PFSK-1 (cell line): ENCODE data around the gene GPR82.

Source experiments
- FOXP2 ChIP-seq: optimal IDR thresholded peaks from 2 replicates; pipeline ENCODE3; 2011; ENCODE audit warnings: borderline replicate concordance, control low read depth, inconsistent platforms; ENCODE audit not compliant: insufficient read depth; ENCODE audit errors: extremely low read length, extremely low read depth
- POLR2AphosphoS5 ChIP-seq: IDR thresholded peaks from 2 replicates; pipeline ENCODE4 v1.6.1; 2012; ENCODE audit warnings: low read depth, mild to moderate bottlenecking, control low read depth, low read length, moderate library complexity
- SIN3A ChIP-seq: IDR thresholded peaks from 2 replicates; pipeline ENCODE4 v1.6.1; 2012; ENCODE audit warnings: mild to moderate bottlenecking, low read length, moderate library complexity, borderline replicate concordance; ENCODE audit not compliant: insufficient read depth
- TAF1 ChIP-seq: IDR thresholded peaks from 2 replicates; pipeline ENCODE4 v1.6.1; 2012; ENCODE audit warnings: low read length, control low read depth, borderline replicate concordance; ENCODE audit not compliant: insufficient read depth
- TF ChIP-seq, protein P1 (sequence below), 2 experiments: IDR thresholded peaks; 2 replicates each; pipeline versions ENCODE4 v1.6.1 to v1.8.0; 2011 to 2012; ENCODE audit warnings: low read depth in 2 of 2, low read length in 2 of 2, control low read depth in 1 of 2, inconsistent platforms in 1 of 2, mild to moderate bottlenecking in 1 of 2, moderate library complexity in 1 of 2; ENCODE audit not compliant: insufficient read depth in 1 of 2

Gene GPR82

DNA sequence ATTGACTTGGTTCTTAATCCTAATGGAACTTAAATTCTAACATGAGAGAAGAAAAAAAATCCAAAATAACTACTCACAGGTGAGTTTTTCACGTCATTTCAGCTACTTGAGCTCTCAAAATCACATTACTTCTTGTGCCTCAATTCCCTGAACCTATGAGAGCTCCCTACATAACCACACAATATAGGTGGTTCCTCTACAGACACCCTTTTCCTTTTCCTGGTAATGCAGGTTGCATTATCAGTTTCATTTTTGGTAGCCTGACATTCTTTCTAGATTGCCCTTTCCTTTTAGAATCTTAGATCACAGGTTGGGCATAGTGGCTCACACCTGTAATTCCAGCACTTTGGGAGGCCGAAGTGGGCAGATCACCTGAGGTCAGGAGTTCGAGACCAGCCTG is 31.0 kb upstream of the GPR82 start:
- TF ChIP-seq TAF1 (no peak), FOXP2 (no peak), SIN3A (no peak), POLR2AphosphoS5 (no peak)
- TF ChIP-seq, protein P1, sequence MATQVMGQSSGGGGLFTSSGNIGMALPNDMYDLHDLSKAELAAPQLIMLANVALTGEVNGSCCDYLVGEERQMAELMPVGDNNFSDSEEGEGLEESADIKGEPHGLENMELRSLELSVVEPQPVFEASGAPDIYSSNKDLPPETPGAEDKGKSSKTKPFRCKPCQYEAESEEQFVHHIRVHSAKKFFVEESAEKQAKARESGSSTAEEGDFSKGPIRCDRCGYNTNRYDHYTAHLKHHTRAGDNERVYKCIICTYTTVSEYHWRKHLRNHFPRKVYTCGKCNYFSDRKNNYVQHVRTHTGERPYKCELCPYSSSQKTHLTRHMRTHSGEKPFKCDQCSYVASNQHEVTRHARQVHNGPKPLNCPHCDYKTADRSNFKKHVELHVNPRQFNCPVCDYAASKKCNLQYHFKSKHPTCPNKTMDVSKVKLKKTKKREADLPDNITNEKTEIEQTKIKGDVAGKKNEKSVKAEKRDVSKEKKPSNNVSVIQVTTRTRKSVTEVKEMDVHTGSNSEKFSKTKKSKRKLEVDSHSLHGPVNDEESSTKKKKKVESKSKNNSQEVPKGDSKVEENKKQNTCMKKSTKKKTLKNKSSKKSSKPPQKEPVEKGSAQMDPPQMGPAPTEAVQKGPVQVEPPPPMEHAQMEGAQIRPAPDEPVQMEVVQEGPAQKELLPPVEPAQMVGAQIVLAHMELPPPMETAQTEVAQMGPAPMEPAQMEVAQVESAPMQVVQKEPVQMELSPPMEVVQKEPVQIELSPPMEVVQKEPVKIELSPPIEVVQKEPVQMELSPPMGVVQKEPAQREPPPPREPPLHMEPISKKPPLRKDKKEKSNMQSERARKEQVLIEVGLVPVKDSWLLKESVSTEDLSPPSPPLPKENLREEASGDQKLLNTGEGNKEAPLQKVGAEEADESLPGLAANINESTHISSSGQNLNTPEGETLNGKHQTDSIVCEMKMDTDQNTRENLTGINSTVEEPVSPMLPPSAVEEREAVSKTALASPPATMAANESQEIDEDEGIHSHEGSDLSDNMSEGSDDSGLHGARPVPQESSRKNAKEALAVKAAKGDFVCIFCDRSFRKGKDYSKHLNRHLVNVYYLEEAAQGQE (IDR thresholded peaks at IDR 0.05; ENCODE audit: insufficient read depth in 1 of 2, low read depth in 2 of 2, low read length in 2 of 2), result no peak

DNA sequence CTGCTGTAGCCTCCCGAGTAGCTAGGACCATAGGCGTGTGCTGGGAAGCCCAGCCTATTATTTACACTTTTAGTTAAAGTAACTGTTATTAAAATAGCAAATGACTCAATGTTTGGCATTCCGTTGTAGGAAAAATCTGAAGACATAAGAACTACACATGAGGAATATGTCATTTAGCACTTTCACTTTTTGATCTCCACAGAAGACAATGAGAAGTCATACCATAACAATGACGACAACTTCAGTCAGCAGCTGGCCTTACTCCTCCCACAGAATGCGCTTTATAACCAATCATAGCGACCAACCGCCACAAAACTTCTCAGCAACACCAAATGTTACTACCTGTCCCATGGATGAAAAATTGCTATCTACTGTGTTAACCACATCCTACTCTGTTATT is 28.6 kb upstream of the GPR82 start:
- TF ChIP-seq, protein P1 (IDR thresholded peaks at IDR 0.05; ENCODE audit: insufficient read depth in 1 of 2, low read depth in 2 of 2, low read length in 2 of 2), result no peak
- TF ChIP-seq FOXP2 (no peak), POLR2AphosphoS5 (no peak), SIN3A (no peak), TAF1 (no peak)

DNA sequence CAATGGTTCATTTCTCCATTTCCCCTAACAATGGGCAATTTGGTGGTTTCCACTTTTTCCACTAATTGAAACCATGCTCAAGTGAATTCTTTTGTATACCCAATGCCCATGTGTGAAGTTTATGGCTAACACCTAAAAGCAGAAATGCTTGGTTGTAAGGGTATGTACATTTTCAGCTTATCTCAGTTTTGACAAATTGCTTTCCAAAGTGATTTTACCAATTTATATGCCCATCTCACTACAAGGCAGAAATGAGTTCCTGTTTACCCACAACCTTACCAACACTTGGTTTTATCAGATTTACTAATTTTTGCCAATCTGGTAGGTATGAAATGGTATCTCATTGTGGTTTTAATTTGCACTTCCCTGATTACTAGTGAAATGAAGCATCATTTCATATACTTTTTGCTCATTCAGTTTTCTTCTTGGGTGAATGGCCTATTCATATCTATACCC is 20.4 kb upstream of the GPR82 start:
- no peak for TF ChIP-seq TAF1
- TF ChIP-seq FOXP2, result no peak
- TF ChIP-seq SIN3A, result no peak
- no peak for TF ChIP-seq POLR2AphosphoS5
- TF ChIP-seq, protein P1 (IDR thresholded peaks at IDR 0.05; ENCODE audit: insufficient read depth in 1 of 2, low read depth in 2 of 2, low read length in 2 of 2), result no peak

DNA sequence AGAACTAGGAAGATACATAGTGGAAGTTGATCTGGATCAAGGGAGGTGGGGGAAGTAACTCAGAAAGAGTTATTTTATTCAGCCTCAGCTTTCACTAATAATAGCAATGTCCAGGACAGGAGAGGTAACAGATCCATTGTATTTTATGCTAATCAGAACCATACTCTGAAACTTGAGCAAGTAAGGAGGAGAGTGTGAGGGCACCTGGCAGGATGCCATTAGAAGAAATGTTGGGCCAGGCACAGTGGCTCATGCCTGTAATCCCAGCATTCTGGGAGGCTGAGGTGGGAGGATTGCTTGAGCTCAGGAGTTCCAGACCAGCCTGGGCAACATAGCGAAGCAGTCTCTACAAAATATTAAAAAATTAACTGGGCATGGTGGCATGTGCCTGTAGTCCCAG is 18.9 kb upstream of the GPR82 start:
- TF ChIP-seq FOXP2 (no peak), TAF1 (no peak), SIN3A (no peak), POLR2AphosphoS5 (no peak)
- TF ChIP-seq, protein P1 (IDR thresholded peaks at IDR 0.05; ENCODE audit: insufficient read depth in 1 of 2, low read depth in 2 of 2, low read length in 2 of 2), result no peak

DNA sequence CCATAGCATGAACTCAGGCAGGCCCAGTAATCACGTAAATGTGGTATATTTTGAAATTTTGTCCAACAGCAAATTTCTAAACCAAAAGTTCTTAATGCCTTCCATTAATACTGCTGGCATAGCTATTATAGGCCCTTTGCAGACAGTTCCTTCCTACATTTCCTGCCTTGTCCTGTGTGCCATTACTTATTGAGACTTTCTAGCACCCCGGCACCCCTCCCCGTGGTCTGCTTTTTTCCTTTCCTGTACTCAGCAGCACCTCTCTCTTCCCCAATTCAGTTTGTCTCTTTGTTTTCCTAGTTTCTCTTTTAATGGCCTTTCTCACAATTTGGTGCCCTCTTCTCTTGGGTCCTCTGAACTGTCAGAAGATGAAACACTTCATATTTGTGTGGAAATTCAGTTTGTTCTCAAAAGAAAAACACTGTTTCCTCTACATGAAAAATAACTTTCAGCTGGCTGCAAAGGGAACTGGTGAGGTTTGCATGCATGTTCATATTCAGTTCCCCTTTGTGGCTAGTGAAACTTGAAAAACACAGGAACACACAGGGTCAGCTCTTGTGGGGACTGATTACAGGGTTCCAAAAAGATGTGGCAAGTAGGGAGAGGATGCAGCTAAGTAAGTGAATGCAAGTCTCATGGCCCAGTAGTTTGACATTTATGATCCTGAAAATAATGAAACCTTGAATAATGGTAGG is 18.2 kb upstream of the GPR82 start:
- no peak for TF ChIP-seq TAF1
- no peak for TF ChIP-seq FOXP2
- TF ChIP-seq POLR2AphosphoS5, result no peak
- no peak for TF ChIP-seq SIN3A
- TF ChIP-seq, protein P1 (IDR thresholded peaks at IDR 0.05; ENCODE audit: insufficient read depth in 1 of 2, low read depth in 2 of 2, low read length in 2 of 2), result no peak
